ENCODE data around the gene SLC16A1. TPM values are rescaled to one million over a fixed set of nuclear protein-coding genes. Genes with fewer than 3 reads are reported as not detected.

SLC16A1 gene
- total RNA-seq, result 100 to 1,000 TPM in 1 of 2 donors, 10 to 100 TPM in 1; 14.6 to 110 TPM

DNA sequence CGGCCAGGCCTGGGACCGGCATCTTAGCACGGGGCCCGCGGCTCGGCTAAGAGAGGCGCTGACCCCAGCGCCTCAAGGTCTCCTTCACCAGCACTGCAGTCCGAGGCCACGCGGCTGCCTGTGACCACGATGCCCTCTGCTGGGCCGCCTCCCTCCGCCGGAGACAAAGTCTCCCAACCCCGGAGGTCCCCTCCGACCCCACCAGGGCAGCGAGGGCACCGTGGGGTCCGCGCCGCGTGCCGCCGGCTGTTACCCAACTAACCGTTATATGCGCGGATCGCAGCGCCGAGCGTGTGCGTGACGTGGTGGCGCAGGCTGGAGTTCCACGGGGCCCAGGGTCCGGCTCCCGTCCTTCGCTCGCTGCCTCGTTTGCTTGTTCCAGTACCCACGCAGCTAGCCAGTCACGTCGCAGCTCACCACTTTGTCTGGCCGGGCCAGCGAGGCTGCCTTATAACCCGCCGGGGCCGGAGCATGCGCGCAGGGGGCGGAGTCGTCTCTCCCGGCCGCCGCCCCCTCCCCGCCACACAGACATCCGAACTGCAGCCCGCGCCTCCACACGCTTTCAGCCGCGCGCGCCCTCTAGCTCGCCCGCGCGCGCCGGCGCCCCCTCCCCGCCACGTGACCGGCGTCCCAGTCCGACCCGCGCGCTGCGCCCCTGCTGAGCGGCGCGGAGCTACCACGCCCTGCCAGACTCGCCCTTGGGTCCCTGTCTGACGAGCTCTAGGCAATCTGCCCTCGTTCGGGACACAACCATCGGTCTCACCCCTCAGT, at the start of gene SLC16A1:
Gene SLC16A1 (minus strand): TSS at position 424 of the 771 bp plus-strand sequence. CDS start 26,888 bp downstream, outside the sequence.
- Histone ChIP-seq H3K36me3 (no peaks in the 10 kb centered on the region), H3K27ac (peak within 1 kb of the TSS; percentile 80 to 85), H3K27me3 (replicated peaks; ENCODE audit: insufficient read depth) (no peaks in the 10 kb centered on the region), H3K9me3 (no peaks in the 10 kb centered on the region), H3K4me1 (replicated peaks) (peaks cover 3% of the 10 kb centered on the region), H3K4me3 (peak within 1 kb of the TSS; percentile 56 to 80)
- TF ChIP-seq POLR2AphosphoS5 (IDR thresholded peaks at IDR 0.05) (peak; percentile 89), CTCF (IDR thresholded peaks at IDR 0.05) (peak; percentile 10 to 34 (median 23)), POLR2A (IDR thresholded peaks at IDR 0.05) (peak; percentile 82)
- intact Hi-C loops (cut with DNase I), result loop anchor here (5.0 to 10.0 kb wide), 4 partner anchors 41 to 239 kb away; partner anchors contain the start of gene PPM1J
- DNase-seq (ENCODE audit: low spot score), result peak; percentile 91
- under 1% methylated on average over 67 of the region's 90 CpGs for WGBS

- intact Hi-C loops (cut with DNase I), result no loop called here
- Histone ChIP-seq H3K9me3 (no peaks in the 10 kb centered on the region), H3K27ac (no peak overlapping the region), H3K27me3 (replicated peaks; ENCODE audit: insufficient read depth) (no peaks in the 10 kb centered on the region), H3K4me1 (replicated peaks) (no peaks in the 10 kb centered on the region), H3K4me3 (no peak overlapping the region), H3K36me3 (no peaks in the 10 kb centered on the region)
- TF ChIP-seq POLR2A (IDR thresholded peaks at IDR 0.05) (no peak), POLR2AphosphoS5 (IDR thresholded peaks at IDR 0.05) (no peak), CTCF (IDR thresholded peaks at IDR 0.05) (no peak)
- 92% methylated on average over 18 of the region's 18 CpGs for WGBS
- no peak for DNase-seq (ENCODE audit: low spot score)
These were observed 48.0 kb upstream of the SLC16A1 start for GRCh38 chr1:113003751-113004690.

GRCh38 chr1:113002297-113002696, 46.3 kb upstream of the SLC16A1 start:
- WGBS, result 95% methylated on average over 4 of the region's 4 CpGs
- TF ChIP-seq CTCF (IDR thresholded peaks at IDR 0.05) (no peak), POLR2AphosphoS5 (IDR thresholded peaks at IDR 0.05) (no peak), POLR2A (IDR thresholded peaks at IDR 0.05) (no peak)
- intact Hi-C loops (cut with DNase I), result no loop called here
- Histone ChIP-seq H3K4me3 (no peak overlapping the region), H3K27me3 (replicated peaks; ENCODE audit: insufficient read depth) (no peaks in the 10 kb centered on the region), H3K27ac (no peak overlapping the region), H3K4me1 (replicated peaks) (no peaks in the 10 kb centered on the region), H3K9me3 (no peaks in the 10 kb centered on the region), H3K36me3 (no peaks in the 10 kb centered on the region)
- DNase-seq (ENCODE audit: low spot score), result no peak

DNA sequence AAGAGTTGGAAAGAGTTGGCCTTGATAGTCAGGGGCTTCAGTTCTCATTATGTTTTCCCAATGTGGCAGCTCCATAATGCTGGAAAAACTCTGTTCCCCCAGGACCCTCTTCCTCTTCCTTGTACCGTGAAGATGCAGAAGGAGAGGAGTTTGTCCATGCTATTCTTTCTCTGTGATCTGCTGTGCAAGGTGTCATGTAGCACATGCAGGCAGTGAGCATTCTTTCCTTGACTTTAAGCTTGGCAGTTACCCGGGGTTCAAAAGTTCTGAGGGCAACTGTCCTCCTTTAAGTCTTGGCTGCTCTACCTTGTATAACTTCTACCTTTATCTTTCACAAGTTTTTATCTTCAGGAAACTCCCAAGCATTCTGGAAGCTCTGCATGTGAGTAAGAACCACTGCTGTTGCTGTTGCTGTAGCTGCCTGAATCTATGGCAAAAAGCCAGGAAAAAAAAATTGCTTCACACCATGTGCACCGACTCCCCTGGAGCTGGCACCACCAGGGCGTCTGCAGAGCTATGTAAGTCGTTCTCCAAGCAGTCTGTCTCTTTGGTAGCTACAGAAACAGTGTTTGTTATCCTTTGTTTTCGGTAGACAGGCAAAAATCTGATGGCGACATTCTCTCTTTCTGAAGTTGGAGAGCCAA, 42.7 kb upstream of the SLC16A1 start:
- intact Hi-C loops (cut with DNase I), result loop anchor here (5.0 kb wide), 1 partner anchor 41 kb away; the partner anchor contains the start of gene SLC16A1
- TF ChIP-seq POLR2A (IDR thresholded peaks at IDR 0.05) (no peak), POLR2AphosphoS5 (IDR thresholded peaks at IDR 0.05) (no peak), CTCF (IDR thresholded peaks at IDR 0.05) (no peak)
- H3K9me3 ChIP-seq, result no peaks in the 10 kb centered on the region
- no peaks in the 10 kb centered on the region for H3K36me3 ChIP-seq
- no peak overlapping the region for H3K27ac ChIP-seq
- H3K4me1 ChIP-seq (replicated peaks), result no peaks in the 10 kb centered on the region
- no peak overlapping the region for H3K4me3 ChIP-seq
- no peaks in the 10 kb centered on the region for H3K27me3 ChIP-seq (replicated peaks; ENCODE audit: insufficient read depth)
- WGBS, result 20% methylated on average over 7 of the region's 7 CpGs
- DNase-seq (ENCODE audit: low spot score), result no peak
